T-helper 2 cell (primary cell): ENCODE data around the gene CDH7.

ENCODE experiments used
- DNase-seq, 5 experiments: peaks; one replicate each; pipeline versions ENCODE4 v3.0.0 to v3.0.0-alpha.2; 2012 to 2022

Gene CDH7

GRCh38 chr18:65769652-65770051, 18.8 kb downstream of the CDH7 start:
- DNase-seq, result no peak

GRCh38 chr18:65786474-65786873, 35.7 kb downstream of the CDH7 start:
- DNase-seq, result no peak

GRCh38 chr18:65788373-65788772, 37.6 kb downstream of the CDH7 start:
- DNase-seq, result no peak

- DNase-seq, result no peak
Measured at GRCh38 chr18:65790604-65791003, 39.8 kb downstream of the CDH7 start.

GRCh38 chr18:65791719-65792118, 40.9 kb downstream of the CDH7 start:
- DNase-seq, result no peak

GRCh38 chr18:65792456-65793074, 41.8 kb downstream of the CDH7 start:
- DNase-seq, result no peak

- no peak for DNase-seq
Measured at GRCh38 chr18:65808759-65809158, 57.9 kb downstream of the CDH7 start.

GRCh38 chr18:65811307-65811706, 60.5 kb downstream of the CDH7 start:
- no peak for DNase-seq

GRCh38 chr18:65815506-65815905, 64.7 kb downstream of the CDH7 start:
- DNase-seq, result no peak

- no peak for DNase-seq
Measured at GRCh38 chr18:65817178-65817577, 66.4 kb downstream of the CDH7 start.

GRCh38 chr18:65821911-65822310, 71.1 kb downstream of the CDH7 start:
- no peak for DNase-seq

- DNase-seq, result no peak
Measured at GRCh38 chr18:65822826-65823225, 72.0 kb downstream of the CDH7 start.

GRCh38 chr18:65827444-65827843, 76.6 kb downstream of the CDH7 start:
- DNase-seq, result no peak

- no peak for DNase-seq
Measured at GRCh38 chr18:65835881-65836280, 85.1 kb downstream of the CDH7 start.

- no peak for DNase-seq
Measured at GRCh38 chr18:65846107-65846506, 95.3 kb downstream of the CDH7 start.

- DNase-seq, result no peak
Measured at GRCh38 chr18:65852273-65852672, 101.5 kb downstream of the CDH7 start.

GRCh38 chr18:65859075-65859474, 108.3 kb downstream of the CDH7 start:
- DNase-seq, result no peak

GRCh38 chr18:65869527-65869926, 118.7 kb downstream of the CDH7 start:
- DNase-seq, result no peak

- DNase-seq, result no peak
Measured at GRCh38 chr18:65876310-65876709, 125.5 kb downstream of the CDH7 start.

GRCh38 chr18:65897292-65897691, 146.5 kb downstream of the CDH7 start:
- no peak for DNase-seq

GRCh38 chr18:65901522-65901921, 150.7 kb downstream of the CDH7 start:
- no peak for DNase-seq

GRCh38 chr18:65906621-65907034, 155.8 kb downstream of the CDH7 start:
- DNase-seq, result no peak

- DNase-seq, result no peak
Measured at GRCh38 chr18:65907281-65907680, 156.5 kb downstream of the CDH7 start.

- no peak for DNase-seq
Measured at GRCh38 chr18:65919018-65919417, 168.2 kb downstream of the CDH7 start.

GRCh38 chr18:65919663-65920062, 168.9 kb downstream of the CDH7 start:
- DNase-seq, result no peak
